ENCODE measurements around the gene ABHD15. TPM values are rescaled to one million over a fixed set of nuclear protein-coding genes. Genes with fewer than 3 reads are reported as not detected.

ABHD15 gene
- polyA plus RNA-seq, 3 donors, result 3.1 to 4.6 (median 3.6) TPM

- peaks cover 5% of the 10 kb centered on the region for H4K20me1 ChIP-seq (ENCODE audit: insufficient read depth, low read length)
- no peak overlapping the region for H3K27ac ChIP-seq (ENCODE audit: low read depth in 1 of 2, low read length in 2 of 2)
- peak overlapping the region in 1 of 3 experiments; percentile 75 for H3K4me3 ChIP-seq (replicated peaks in 1 of 3; ENCODE audit: low read depth in 2 of 3, low read length in 3 of 3)
- peaks cover 40 to 43% of the 10 kb centered on the region in 2 donors for H3K4me1 ChIP-seq (ENCODE audit: control insufficient read depth in 1 of 2, insufficient read depth in 2 of 2, low read length in 2 of 2)
- H3K27me3 ChIP-seq (ENCODE audit: control insufficient read depth in 2 of 2, insufficient read depth in 2 of 2, low read length in 2 of 2), result peaks cover 2 to 29% of the 10 kb centered on the region in 2 donors
- peak overlapping the region; percentile 85 for H3K4me2 ChIP-seq (replicated peaks; ENCODE audit: extremely low read depth, low read length, poor library complexity, severe bottlenecking)
- H3K79me2 ChIP-seq (ENCODE audit: insufficient read depth, low read length), result no peaks in the 10 kb centered on the region
- Mint-ChIP-seq H3K27ac (no peak overlapping the region), H3K4me3 (peak overlapping the region; percentile 66 to 87), H3K36me3 (no peaks in the 10 kb centered on the region), H3K4me1 (peaks cover 40% of the 10 kb centered on the region), H3K9me3 (peaks cover 0 to 3% (median 0%) of the 10 kb centered on the region in 7 donors), H3K27me3 (ENCODE audit: low read depth in 3 of 3) (peaks cover 31 to 48% (median 35%) of the 10 kb centered on the region in 3 donors)
- DNase-seq, result no peak
- intact Hi-C loops (cut with micrococcal nuclease), result no loop called here
- no peaks in the 10 kb centered on the region for H3K36me3 ChIP-seq (replicated peaks in 1 of 2; ENCODE audit: control insufficient read depth in 1 of 2, insufficient read depth in 2 of 2, low read length in 2 of 2)
- H3K9me3 ChIP-seq (replicated peaks in 1 of 2; ENCODE audit: control insufficient read depth in 1 of 2, insufficient read depth in 1 of 2, low read length in 2 of 2), result no peaks in the 10 kb centered on the region
- 86% methylated on average over 10 of the region's 11 CpGs for WGBS (ENCODE audit: insufficient coverage)
- no peak overlapping the region for H2AFZ ChIP-seq (ENCODE audit: insufficient read depth, low read depth, low read length, poor library complexity, severe bottlenecking)
- TF ChIP-seq CTCF (IDR thresholded peaks at IDR 0.05), result no peak
- H3K9ac ChIP-seq (ENCODE audit: insufficient read depth, low read length, poor library complexity, severe bottlenecking), result no peak overlapping the region
Observed at GRCh38 chr17:29594519-29595090, 27.8 kb upstream of the ABHD15 start.

- WGBS (ENCODE audit: insufficient coverage), result 2% methylated on average over 52 of the region's 64 CpGs
- Histone ChIP-seq H4K20me1 (ENCODE audit: insufficient read depth, low read length) (peaks cover 5% of the 10 kb centered on the region), H3K4me2 (replicated peaks; ENCODE audit: extremely low read depth, low read length, poor library complexity, severe bottlenecking) (peak overlapping the region; percentile 85), H3K4me1 (ENCODE audit: control insufficient read depth in 1 of 2, insufficient read depth in 2 of 2, low read length in 2 of 2) (peaks cover 40 to 44% of the 10 kb centered on the region in 2 donors), H3K27ac (ENCODE audit: low read depth in 1 of 2, low read length in 2 of 2) (no peak overlapping the region), H3K36me3 (replicated peaks in 1 of 2; ENCODE audit: control insufficient read depth in 1 of 2, insufficient read depth in 2 of 2, low read length in 2 of 2) (no peaks in the 10 kb centered on the region), H2AFZ (ENCODE audit: insufficient read depth, low read depth, low read length, poor library complexity, severe bottlenecking) (peak overlapping the region; percentile 68), H3K9ac (ENCODE audit: insufficient read depth, low read length, poor library complexity, severe bottlenecking) (peak overlapping the region; percentile 15), H3K4me3 (replicated peaks in 1 of 3; ENCODE audit: low read depth in 2 of 3, low read length in 3 of 3) (peak overlapping the region in 2 of 3 experiments; percentile 0 to 75), H3K79me2 (ENCODE audit: insufficient read depth, low read length) (peaks cover 2% of the 10 kb centered on the region), H3K9me3 (replicated peaks in 1 of 2; ENCODE audit: control insufficient read depth in 1 of 2, insufficient read depth in 1 of 2, low read length in 2 of 2) (no peaks in the 10 kb centered on the region), H3K27me3 (ENCODE audit: control insufficient read depth in 2 of 2, insufficient read depth in 2 of 2, low read length in 2 of 2) (peaks cover 2 to 29% of the 10 kb centered on the region in 2 donors)
- Mint-ChIP-seq H3K27me3 (ENCODE audit: low read depth in 3 of 3) (peaks cover 24 to 46% (median 35%) of the 10 kb centered on the region in 3 donors), H3K4me1 (peaks cover 40% of the 10 kb centered on the region), H3K9me3 (peaks cover 0 to 3% (median 0%) of the 10 kb centered on the region in 7 donors), H3K36me3 (no peaks in the 10 kb centered on the region), H3K4me3 (peak overlapping the region; percentile 70 to 87), H3K27ac (no peak overlapping the region)
- TF ChIP-seq CTCF (IDR thresholded peaks at IDR 0.05), result no peak
- no peak for DNase-seq
- intact Hi-C loops (cut with micrococcal nuclease), result no loop called here
Observed at GRCh38 chr17:29593591-29594518, 27.0 kb upstream of the ABHD15 start.
